Medulla oblongata (tissue), 1 donor: ENCODE results near the gene ABO.
"Not testable (repeated sequence)": the region's sequence is repeated elsewhere in the genome, so short reads cannot be mapped to it uniquely, and the experiment has no call there.

Experiments used
- DNase-seq: peaks from one replicate; pipeline ENCODE4 v3.0.0-alpha.2; 2015; ENCODE audit errors: extremely low spot score

Gene ABO

GRCh38 chr9:133263557-133263956, 11.4 kb downstream of the ABO start:
- no peak for DNase-seq

DNA sequence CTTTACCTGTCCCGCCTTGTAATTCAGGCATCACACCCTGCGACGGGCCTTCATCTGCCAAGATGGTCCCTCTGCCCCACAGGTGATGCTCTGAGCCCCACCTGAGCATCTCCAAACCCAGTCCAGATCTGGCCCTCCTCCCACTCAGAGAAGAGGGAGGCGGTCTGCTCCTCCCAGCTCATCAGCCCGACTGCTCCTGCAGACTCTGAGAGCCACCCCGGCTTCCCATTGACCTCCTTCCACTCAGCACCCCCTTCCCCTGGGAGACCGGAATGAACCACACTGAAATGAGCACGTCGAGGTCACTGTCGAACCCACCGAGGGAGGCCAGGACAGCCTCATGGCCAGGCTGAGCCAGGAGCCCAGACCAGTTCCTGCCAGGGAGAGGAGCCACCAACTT, 12.8 kb downstream of the ABO start:
- DNase-seq, result no peak

DNA sequence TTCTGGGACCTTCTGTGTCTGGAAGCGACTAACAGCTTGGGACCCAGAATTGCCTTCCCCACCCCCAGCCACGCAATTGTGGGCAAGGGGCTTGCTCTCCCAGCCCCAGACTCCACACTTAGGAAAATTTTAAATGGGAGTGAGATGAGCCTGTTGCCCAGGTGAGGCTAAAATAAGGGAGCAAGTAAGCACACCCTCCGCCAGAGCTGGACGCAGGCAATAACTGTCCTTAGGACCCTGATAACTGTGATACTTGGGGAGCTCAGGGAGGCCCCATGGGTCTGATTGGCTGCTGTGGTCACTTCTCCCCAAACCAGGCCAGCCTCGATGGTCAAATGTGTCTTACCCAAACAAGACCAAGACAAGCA, 13.3 kb downstream of the ABO start:
- no peak for DNase-seq

DNA sequence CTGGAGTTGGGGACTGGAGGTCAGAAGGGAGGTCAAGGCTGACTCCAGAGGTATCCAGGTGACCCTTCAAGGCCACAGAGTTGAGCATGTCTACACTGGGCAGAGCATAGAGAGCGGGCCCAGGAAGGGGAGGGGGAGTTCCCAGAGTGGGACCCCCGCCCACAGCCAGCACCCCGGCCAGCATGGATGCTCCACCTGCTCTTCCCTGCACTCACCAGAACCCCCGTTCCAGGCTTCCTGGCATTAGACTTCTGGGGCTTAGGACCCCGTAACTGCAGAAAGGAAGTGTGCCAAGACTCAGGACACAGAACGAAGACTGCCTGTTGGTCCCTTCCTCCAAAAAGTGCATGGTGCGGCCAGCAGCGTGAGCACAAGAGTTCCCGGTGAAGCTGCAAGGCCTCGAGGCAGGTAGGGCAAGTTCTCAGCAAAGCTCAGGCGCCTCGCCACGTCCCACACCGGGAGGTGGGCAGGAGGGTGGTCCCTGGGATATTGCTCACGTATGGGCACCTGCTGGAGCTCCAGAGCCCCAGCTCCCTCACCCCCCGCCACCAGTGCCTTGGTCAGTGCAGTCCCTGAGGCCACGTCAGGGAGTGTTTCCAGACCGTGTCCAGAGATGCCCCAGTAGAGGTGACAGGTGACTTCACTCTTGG, 13.8 kb downstream of the ABO start:
- DNase-seq, result no peak

GRCh38 chr9:133260334-133261102, 14.5 kb downstream of the ABO start:
- DNase-seq, result no peak

- no peak for DNase-seq
These were observed 16.7 kb downstream of the ABO start for GRCh38 chr9:133258061-133259015.

DNA sequence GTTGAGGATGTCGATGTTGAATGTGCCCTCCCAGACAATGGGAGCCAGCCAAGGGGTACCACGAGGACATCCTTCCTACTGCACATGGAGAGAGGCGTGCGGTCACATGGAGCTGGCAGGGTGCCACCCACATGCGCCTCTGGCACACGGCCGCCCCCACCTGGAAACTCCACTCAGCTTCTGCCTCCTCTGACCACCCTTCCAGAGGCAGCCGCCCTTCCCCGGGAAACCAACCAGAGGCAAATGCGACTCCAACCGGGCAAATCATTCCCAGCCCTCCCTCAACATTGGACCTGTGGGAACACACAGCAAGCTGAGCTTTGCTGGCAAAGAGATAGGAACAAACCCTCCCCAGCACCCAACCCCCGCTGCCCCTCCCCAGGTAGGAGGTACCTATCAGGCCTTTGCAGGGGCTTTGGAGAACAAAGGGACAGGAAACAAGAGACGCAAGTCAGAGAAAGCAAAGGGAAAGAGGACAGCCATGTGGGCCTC, 17.5 kb downstream of the ABO start:
- DNase-seq, result no peak

DNA sequence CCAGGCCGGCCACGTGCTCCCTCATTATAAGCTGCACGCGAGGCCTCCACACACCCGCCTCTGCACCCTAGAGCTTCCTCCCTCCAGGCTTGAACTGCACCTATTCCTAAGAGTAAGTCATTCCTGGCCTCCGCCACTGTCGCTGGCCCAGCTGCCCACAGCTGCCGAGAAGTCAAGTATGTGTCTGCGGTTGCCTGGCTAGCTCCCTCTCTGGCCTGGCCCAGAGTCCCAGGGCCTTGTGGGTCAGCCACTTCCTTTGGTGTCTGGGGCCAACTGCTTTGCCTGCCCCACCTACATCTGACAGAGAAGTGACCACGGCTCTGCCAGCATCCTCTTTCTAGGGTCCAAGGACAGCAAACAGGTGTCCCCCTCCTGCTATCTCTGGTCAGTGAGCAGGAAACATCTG, 18.3 kb downstream of the ABO start:
- no peak for DNase-seq

DNA sequence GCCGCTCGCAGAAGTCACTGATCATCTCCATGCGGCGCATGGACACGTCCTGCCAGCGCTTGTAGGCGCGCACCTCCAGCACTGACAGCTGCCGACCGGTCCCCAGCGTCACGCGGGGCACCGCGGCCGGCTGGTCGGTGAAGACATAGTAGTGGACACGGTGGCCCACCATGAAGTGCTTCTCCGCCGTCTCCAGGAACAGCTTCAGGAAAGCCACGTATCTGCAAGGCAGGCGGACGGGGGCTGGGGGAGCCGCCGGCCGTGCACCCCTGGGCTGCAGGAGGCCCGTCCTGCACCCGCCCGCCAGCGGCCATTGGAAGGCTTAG, 18.9 kb downstream of the ABO start:
- DNase-seq, result no peak

- DNase-seq, result no peak
These were observed 19.4 kb downstream of the ABO start for GRCh38 chr9:133255371-133256135.

DNA sequence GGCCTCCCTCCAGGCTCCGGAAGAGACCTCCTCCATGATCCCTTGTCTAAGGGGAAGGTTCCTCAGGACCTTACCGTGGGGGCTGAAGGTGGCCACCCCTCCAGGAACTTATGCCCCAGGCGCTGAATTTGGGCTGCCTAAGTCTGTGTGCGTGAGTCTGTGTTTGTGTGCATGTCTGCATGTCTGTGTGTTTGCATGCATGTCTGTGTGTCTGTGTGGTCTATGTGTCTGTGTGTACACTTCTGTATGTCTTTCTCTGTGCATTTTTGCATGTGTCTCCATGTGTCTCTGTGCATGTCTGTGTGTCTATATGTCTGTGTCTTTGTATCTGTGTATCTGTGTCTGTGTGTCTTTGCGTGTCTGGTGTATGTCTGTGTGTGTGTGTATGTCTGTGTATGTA, 20.5 kb downstream of the ABO start:
- no peak for DNase-seq

DNA sequence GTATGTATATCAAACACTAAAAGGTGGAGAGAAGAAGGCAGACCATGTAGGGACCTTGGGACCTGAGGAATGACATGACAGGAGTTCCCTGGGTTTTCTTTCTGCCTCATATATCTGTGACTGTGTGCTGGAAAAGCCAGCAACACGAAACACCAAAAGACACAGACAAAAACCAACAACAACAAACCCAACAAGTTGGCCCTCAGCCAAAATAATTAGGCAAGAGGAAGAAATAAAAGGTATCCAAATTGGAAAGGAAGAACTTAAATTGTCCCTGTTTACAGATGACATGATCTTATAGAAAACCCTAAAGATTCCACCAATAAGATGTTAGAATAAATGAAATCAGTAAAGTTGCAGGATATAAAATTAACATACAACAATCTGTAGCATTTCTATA, 21.7 kb downstream of the ABO start:
- no peak for DNase-seq

DNA sequence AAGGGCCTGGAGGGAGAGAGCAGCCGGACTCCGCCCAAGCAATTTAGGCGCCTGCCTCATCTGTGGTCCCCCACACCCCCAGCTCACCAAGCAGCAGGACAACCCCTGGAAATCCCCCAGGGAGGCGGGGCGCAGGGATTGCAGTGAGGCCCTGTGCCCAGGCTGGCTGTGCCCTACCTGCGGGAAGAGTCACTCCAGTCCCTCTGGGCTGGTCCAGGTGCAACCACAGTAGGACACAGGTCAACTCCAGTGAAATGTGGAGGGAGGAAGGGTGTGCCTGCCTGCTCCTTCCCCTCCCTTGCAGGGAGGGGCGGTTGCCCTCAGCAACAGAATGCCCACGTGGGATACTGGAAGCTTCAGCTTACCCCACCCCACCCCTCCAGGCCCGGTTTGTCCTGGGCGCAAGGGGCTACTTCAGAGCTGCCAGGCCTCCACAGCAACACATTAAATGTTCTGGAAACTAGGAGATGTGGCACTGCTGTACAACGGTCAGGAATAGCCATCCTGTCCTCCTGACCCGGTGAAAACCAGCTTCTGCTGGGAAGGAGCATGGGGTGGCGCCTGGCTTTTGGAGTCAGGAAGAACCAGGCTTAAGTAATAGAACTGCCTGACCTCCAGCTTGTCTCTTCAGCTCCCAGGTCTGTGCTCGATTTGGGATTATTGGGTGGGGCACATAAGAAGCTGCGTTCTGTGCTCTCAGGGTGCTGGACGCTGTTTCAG, 22.5 kb downstream of the ABO start:
- no peak for DNase-seq

DNA sequence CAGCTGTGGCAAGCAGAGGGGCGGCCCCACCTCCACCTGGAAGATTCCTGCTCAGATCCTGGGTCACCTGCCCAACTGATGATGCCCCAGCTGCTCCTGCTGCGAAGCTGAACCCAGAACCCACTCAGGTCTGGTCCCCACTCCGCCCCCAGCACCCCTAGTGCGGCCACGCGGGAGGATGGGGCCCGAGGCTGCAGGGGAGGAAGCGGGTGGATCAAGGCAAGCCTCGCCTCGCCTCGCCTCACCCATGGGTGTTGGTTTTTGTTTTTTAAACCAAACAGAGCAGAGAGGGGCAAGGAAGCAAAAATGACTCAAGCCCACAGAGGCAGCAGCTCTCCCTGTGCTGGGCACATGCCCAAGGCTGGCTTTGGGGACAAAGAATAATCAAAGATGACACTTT, 23.2 kb downstream of the ABO start:
- no peak for DNase-seq

DNA sequence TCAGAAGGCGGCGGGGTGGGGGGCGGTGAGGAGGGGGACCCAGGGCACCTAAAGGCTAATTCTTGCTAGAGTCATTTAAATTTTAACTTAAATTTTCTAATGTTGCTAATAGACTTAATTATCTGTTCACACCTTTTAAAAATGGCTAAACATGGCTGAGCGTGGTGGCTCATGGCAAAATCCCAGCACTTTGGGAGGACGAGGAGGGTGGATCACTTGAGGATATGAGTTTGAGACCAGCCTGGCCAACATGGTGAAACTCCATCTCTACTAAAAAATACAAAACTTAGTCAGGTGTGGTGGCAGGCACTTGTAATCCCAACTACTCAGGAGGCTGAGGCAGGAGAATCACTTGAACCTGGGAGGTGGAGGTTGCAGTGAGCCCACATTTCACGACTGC, 23.8 kb downstream of the ABO start:
- not testable (repeated sequence) for DNase-seq

- DNase-seq, result no peak
These were observed 24.2 kb downstream of the ABO start for GRCh38 chr9:133250741-133251170.

GRCh38 chr9:133249337-133249736, 25.7 kb downstream of the ABO start:
- DNase-seq, result no peak

- no peak for DNase-seq
These were observed 26.2 kb downstream of the ABO start for GRCh38 chr9:133248726-133249295.

DNA sequence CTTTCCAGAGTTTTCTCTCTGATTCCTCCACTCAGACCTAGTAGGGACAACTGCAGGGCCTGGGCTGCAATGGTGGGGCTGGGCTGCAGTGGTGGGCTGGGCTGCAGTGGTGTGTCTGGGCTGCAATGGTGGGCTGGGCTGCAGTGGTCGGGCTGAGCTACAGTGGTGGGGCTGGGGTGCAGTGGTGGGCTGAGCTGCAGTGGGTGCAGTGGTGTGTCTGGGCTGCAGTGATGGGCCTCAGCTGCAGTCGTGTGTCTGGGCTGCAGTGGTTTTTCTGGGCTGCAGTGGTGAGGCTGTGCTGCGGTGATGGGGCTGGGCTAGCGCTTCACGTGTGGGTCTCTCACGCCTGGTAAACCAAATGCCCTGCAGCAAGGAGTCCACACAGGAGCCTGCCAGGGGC, 27.4 kb downstream of the ABO start:
- DNase-seq, result no peak

DNA sequence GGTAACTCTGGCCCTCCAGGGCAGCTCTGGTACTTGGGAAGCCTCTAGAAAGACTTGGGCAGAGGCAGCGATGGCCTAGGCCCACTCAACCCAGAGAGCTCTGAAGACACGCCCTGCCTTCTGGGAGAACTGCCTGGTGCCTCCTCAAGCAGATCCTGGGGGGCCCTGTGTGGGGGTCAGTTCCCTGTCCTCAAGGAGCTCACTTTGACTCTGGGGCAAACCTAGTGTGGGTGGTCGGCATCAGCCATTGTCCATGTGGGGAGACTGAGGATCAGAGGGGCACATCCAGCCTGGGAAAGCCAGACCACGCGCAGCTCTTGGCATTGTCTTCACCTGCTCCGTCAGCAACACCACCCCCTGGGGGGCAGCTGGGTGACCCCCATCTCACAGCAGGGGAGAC, 28.0 kb downstream of the ABO start:
- no peak for DNase-seq

DNA sequence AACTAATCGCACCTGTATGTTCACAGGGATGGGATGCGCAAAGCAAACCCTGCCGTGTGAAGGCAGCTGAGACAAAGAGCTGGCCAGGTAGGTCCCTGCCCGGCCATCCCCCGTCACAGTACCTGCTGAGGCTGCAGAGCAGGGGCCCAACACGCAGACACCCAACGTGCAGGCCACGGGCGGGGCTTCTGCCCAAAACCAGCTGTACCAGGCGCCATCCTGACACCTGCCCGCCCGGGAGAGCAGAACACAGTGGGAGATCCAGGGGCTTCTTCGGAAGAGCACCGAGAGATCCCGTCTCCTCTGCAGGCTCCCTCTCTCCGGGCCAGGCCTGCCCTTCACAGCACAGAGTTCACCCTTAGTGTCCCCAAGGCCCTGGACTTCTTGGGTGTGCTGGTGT, 28.4 kb downstream of the ABO start:
- DNase-seq, result no peak
